HG03342 (cell line): ENCODE measurements around the gene NR1D2.
"Not testable (repeated sequence)": the region's sequence is repeated elsewhere in the genome, so short reads cannot be mapped to it uniquely, and the experiment has no call there.

ENCODE experiments used
- ATAC-seq: cut with Tn5 transposase; IDR thresholded peaks from one replicate; pipeline ENCODE4 v1.9.1; 2021; ENCODE audit warnings: mild to moderate bottlenecking, moderate library complexity; ENCODE audit not compliant: unreplicated experiment

NR1D2 gene

GRCh38 chr3:24002129-24002528 lies 57.0 kb downstream of the NR1D2 start:
- no peak for ATAC-seq

- no peak for ATAC-seq
Measured at GRCh38 chr3:24003466-24003865, 58.4 kb downstream of the NR1D2 start.

- peak; percentile 84 for ATAC-seq
Measured at GRCh38 chr3:24004171-24004938, 59.3 kb downstream of the NR1D2 start.

GRCh38 chr3:24005669-24006068 lies 60.6 kb downstream of the NR1D2 start:
- no peak for ATAC-seq

- not testable (repeated sequence) for ATAC-seq
Measured at GRCh38 chr3:24010834-24011233, 65.7 kb downstream of the NR1D2 start.

GRCh38 chr3:24012589-24013269 lies 67.6 kb downstream of the NR1D2 start:
- no peak for ATAC-seq

- ATAC-seq, result no peak
Measured at GRCh38 chr3:24017305-24017704, 72.2 kb downstream of the NR1D2 start.

GRCh38 chr3:24018784-24019570 lies 73.9 kb downstream of the NR1D2 start:
- no peak for ATAC-seq

GRCh38 chr3:24019585-24019984 lies 74.5 kb downstream of the NR1D2 start:
- no peak for ATAC-seq

- no peak for ATAC-seq
Measured at GRCh38 chr3:24020036-24020691, 75.1 kb downstream of the NR1D2 start.

GRCh38 chr3:24023197-24023596 lies 78.1 kb downstream of the NR1D2 start:
- no peak for ATAC-seq

- no peak for ATAC-seq
Measured at GRCh38 chr3:24025805-24026204, 80.7 kb downstream of the NR1D2 start.

- not testable (repeated sequence) for ATAC-seq
Measured at GRCh38 chr3:24026665-24027064, 81.6 kb downstream of the NR1D2 start.

GRCh38 chr3:24027946-24028345 lies 82.9 kb downstream of the NR1D2 start:
- ATAC-seq, result no peak
